GM18502 (cell line): ENCODE data around the gene DMC1.
"Not testable (repeated sequence)": the region's sequence is repeated elsewhere in the genome, so short reads cannot be mapped to it uniquely, and the experiment has no call there.

Experiments used
- ATAC-seq: cut with Tn5 transposase; IDR thresholded peaks from one replicate; pipeline ENCODE4 v1.9.1; 2021; ENCODE audit warnings: mild to moderate bottlenecking; ENCODE audit not compliant: unreplicated experiment, poor library complexity

DMC1 gene

GRCh38 chr22:38569972-38570778 is at the start of gene DMC1:
Gene DMC1, minus strand, starts transcription at chr22:38570183. Its CDS starts 1,927 bp downstream, at chr22:38568256.
- ATAC-seq: peak; percentile 66

- ATAC-seq: no peak
Observed at GRCh38 chr22:38618682-38619081, 48.7 kb upstream of the DMC1 start.

GRCh38 chr22:38618258-38618657 is 48.3 kb upstream of the DMC1 start:
- ATAC-seq: no peak

GRCh38 chr22:38615064-38615405 is 45.1 kb upstream of the DMC1 start:
- not testable (repeated sequence) for ATAC-seq

GRCh38 chr22:38614332-38615063 is 44.5 kb upstream of the DMC1 start:
- no peak for ATAC-seq

- ATAC-seq: no peak
Observed at GRCh38 chr22:38613588-38613987, 43.6 kb upstream of the DMC1 start.

- ATAC-seq: no peak
Observed at GRCh38 chr22:38612217-38613006, 42.4 kb upstream of the DMC1 start.

GRCh38 chr22:38611559-38611958 is 41.6 kb upstream of the DMC1 start:
- ATAC-seq: no peak

- no peak for ATAC-seq
Observed at GRCh38 chr22:38610234-38610633, 40.3 kb upstream of the DMC1 start.

- no peak for ATAC-seq
Observed at GRCh38 chr22:38608992-38609750, 39.2 kb upstream of the DMC1 start.

GRCh38 chr22:38607680-38608079 is 37.7 kb upstream of the DMC1 start:
- ATAC-seq: no peak

- no peak for ATAC-seq
Observed at GRCh38 chr22:38602166-38602565, 32.2 kb upstream of the DMC1 start.

- ATAC-seq: no peak
Observed at GRCh38 chr22:38601221-38601764, 31.3 kb upstream of the DMC1 start.

- ATAC-seq: no peak
Observed at GRCh38 chr22:38599466-38599865, 29.5 kb upstream of the DMC1 start.

GRCh38 chr22:38582923-38583322 is 12.9 kb upstream of the DMC1 start:
- not testable (repeated sequence) for ATAC-seq

- ATAC-seq: no peak
Observed at GRCh38 chr22:38578505-38578904, 8.5 kb upstream of the DMC1 start.

GRCh38 chr22:38572065-38572464 is 2.1 kb upstream of the DMC1 start:
- no peak for ATAC-seq

- ATAC-seq: no peak
Observed at GRCh38 chr22:38570779-38571364, 889 bp upstream of the DMC1 start.

- ATAC-seq: no peak
Observed at GRCh38 chr22:38569181-38569971, 607 bp downstream of the DMC1 start.
